Loucy (cell line): ENCODE data around the gene PTCH1.

ENCODE experiments used
- H2AFZ ChIP-seq: fragments of 200-600 bp; sonication (generic); 2 replicates; pipeline ENCODE4 v1.6.0; 2016; ENCODE audit warnings: antibody characterized with exemption, mild to moderate bottlenecking, low read length, moderate library complexity
- H3F3A ChIP-seq: fragments of 200-600 bp; 2 replicates; pipeline ENCODE4 v1.6.0; 2016; ENCODE audit warnings: antibody characterized with exemption, low read depth, mild to moderate bottlenecking
- H3K27me3 ChIP-seq: fragments of 200-600 bp; sonication (generic); 2 replicates; pipeline ENCODE4 v1.6.1; 2014; ENCODE audit warnings: low read length, mild to moderate bottlenecking; ENCODE audit not compliant: insufficient read depth, poor library complexity, severe bottlenecking
- H3K36me3 ChIP-seq: fragments of 200-600 bp; sonication (generic); 2 replicates; pipeline ENCODE4 v1.6.1; 2016; ENCODE audit warnings: low read length; ENCODE audit not compliant: insufficient read depth
- H3K4me1 ChIP-seq: fragments of 200-600 bp; sonication (generic); 2 replicates; pipeline ENCODE4 v1.5.1; 2014; ENCODE audit warnings: low read length, mild to moderate bottlenecking; ENCODE audit not compliant: insufficient read depth, poor library complexity, severe bottlenecking
- H3K4me2 ChIP-seq: fragments of 200-600 bp; sonication (generic); 2 replicates; pipeline ENCODE4 v1.6.0; 2014; ENCODE audit warnings: antibody characterized with exemption, low read length, low read depth, mild to moderate bottlenecking; ENCODE audit not compliant: poor library complexity, severe bottlenecking
- H3K4me3 ChIP-seq: fragments of 200-600 bp; sonication (generic); 2 replicates; pipeline ENCODE4 v1.5.1; 2014; ENCODE audit warnings: low read length, mild to moderate bottlenecking, mixed read lengths; ENCODE audit not compliant: poor library complexity, severe bottlenecking
- H3K79me2 ChIP-seq: fragments of 200-600 bp; sonication (generic); 2 replicates; pipeline ENCODE4 v1.6.1; 2014; ENCODE audit warnings: low read length; ENCODE audit not compliant: insufficient read depth
- H3K9ac ChIP-seq: fragments of 200-600 bp; sonication (generic); 2 replicates; pipeline ENCODE4 v1.6.0; 2014; ENCODE audit warnings: mild to moderate bottlenecking, low read depth, low read length, moderate library complexity; ENCODE audit not compliant: poor library complexity, severe bottlenecking
- H3K9me2 ChIP-seq: fragments of 200-600 bp; sonication (generic); replicated peaks from 2 replicates; pipeline ENCODE4 v1.6.1; 2016; ENCODE audit warnings: low read depth, low read length, mixed read lengths
- H3K9me3 ChIP-seq: fragments of 200-600 bp; sonication (generic); 2 replicates; pipeline ENCODE4 v1.6.1; 2014; ENCODE audit warnings: mild to moderate bottlenecking, antibody characterized with exemption, low read length, low read depth; ENCODE audit not compliant: insufficient read depth
- H4K20me1 ChIP-seq: fragments of 200-600 bp; sonication (generic); 2 replicates; pipeline ENCODE4 v1.6.0; 2014; ENCODE audit warnings: antibody characterized with exemption, low read length, mild to moderate bottlenecking; ENCODE audit not compliant: insufficient read depth, poor library complexity, severe bottlenecking
- CTCF ChIP-seq: fragments of 200-600 bp; sonication (generic); conservative IDR thresholded peaks from 2 replicates; pipeline ENCODE4 v1.5.1; 2014; ENCODE audit warnings: mild to moderate bottlenecking, antibody characterized with exemption, low read length
- EZH2phosphoT487 ChIP-seq: fragments of 200-600 bp; IDR thresholded peaks from 2 replicates; pipeline ENCODE4 v1.6.1; 2018; ENCODE audit warnings: antibody characterized with exemption, mild to moderate bottlenecking, moderate library complexity, borderline replicate concordance

PTCH1 gene

GRCh38 chr9:95493402-95493801 is 23.4 kb downstream of the PTCH1 start:
- peaks cover 11% of the 10 kb centered on the region; the same call in 1 of the 2 replicates for H3F3A ChIP-seq
- H4K20me1 ChIP-seq = no peaks in the 10 kb centered on the region
- peak overlapping the region; percentile 79 for H3K9ac ChIP-seq
- H2AFZ ChIP-seq = peak overlapping the region; percentile 76
- H3K27me3 ChIP-seq = no peaks in the 10 kb centered on the region
- H3K4me2 ChIP-seq = peak overlapping the region; percentile 99
- H3K9me2 ChIP-seq = no peaks in the 10 kb centered on the region
- peaks cover 39% of the 10 kb centered on the region for H3K4me1 ChIP-seq
- no peaks in the 10 kb centered on the region for H3K36me3 ChIP-seq
- no peaks in the 10 kb centered on the region for H3K9me3 ChIP-seq
- H3K4me3 ChIP-seq = peak overlapping the region; percentile 75
- TF ChIP-seq CTCF = no peak
- TF ChIP-seq EZH2phosphoT487 = no peak
- H3K79me2 ChIP-seq = peaks cover 8% of the 10 kb centered on the region; the same call in 1 of the 2 replicates

- peak overlapping the region; percentile 79 for H3K9ac ChIP-seq
- no peaks in the 10 kb centered on the region for H3K27me3 ChIP-seq
- no peaks in the 10 kb centered on the region for H4K20me1 ChIP-seq
- peaks cover 39% of the 10 kb centered on the region for H3K4me1 ChIP-seq
- no peaks in the 10 kb centered on the region for H3K9me3 ChIP-seq
- peaks cover 8% of the 10 kb centered on the region; the same call in 1 of the 2 replicates for H3K79me2 ChIP-seq
- no peak overlapping the region for H2AFZ ChIP-seq
- TF ChIP-seq EZH2phosphoT487 = no peak
- peak; percentile 21; the same call in 1 of the 2 replicates for TF ChIP-seq CTCF
- H3K36me3 ChIP-seq = no peaks in the 10 kb centered on the region
- H3K9me2 ChIP-seq = no peaks in the 10 kb centered on the region
- H3F3A ChIP-seq = peaks cover 11% of the 10 kb centered on the region; the same call in 1 of the 2 replicates
- H3K4me2 ChIP-seq = peak overlapping the region; percentile 99
- H3K4me3 ChIP-seq = no peak overlapping the region
These were observed 25.0 kb downstream of the PTCH1 start for GRCh38 chr9:95491543-95492320.

- TF ChIP-seq CTCF (no peak), EZH2phosphoT487 (no peak)
- H3K4me3 ChIP-seq = no peak overlapping the region
- H3K79me2 ChIP-seq = peaks cover 8% of the 10 kb centered on the region; the same call in 1 of the 2 replicates
- no peaks in the 10 kb centered on the region for H4K20me1 ChIP-seq
- H3K9ac ChIP-seq = no peak overlapping the region
- no peaks in the 10 kb centered on the region for H3K9me2 ChIP-seq
- no peaks in the 10 kb centered on the region for H3K9me3 ChIP-seq
- no peak overlapping the region for H3K4me2 ChIP-seq
- H3K27me3 ChIP-seq = no peaks in the 10 kb centered on the region
- H3F3A ChIP-seq = no peaks in the 10 kb centered on the region
- no peaks in the 10 kb centered on the region for H3K36me3 ChIP-seq
- H3K4me1 ChIP-seq = peaks cover 21% of the 10 kb centered on the region
- H2AFZ ChIP-seq = no peak overlapping the region
These were observed 27.8 kb downstream of the PTCH1 start for GRCh38 chr9:95488954-95489353.
